Activated T-helper 1 cell treated with anti-CD3 and anti-CD28 coated beads, Interleukin-2, amount 50 U/mL, for 16 hours (primary cell): ENCODE data around the gene MDFI.

Experiments
- DNase-seq, 2 donors: peaks; one replicate each; pipeline ENCODE4 v3.0.0-alpha.2; 2020; ENCODE audit warnings: low read depth in 1 of 2, low spot score in 1 of 2

MDFI gene, protein sequence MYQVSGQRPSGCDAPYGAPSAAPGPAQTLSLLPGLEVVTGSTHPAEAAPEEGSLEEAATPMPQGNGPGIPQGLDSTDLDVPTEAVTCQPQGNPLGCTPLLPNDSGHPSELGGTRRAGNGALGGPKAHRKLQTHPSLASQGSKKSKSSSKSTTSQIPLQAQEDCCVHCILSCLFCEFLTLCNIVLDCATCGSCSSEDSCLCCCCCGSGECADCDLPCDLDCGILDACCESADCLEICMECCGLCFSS

GRCh38 chr6:41638002-41638934 lies at the start of gene MDFI:
Gene MDFI (plus strand): TSS chr6:41638468. CDS start chr6:41638750, 282 bp downstream.
- DNase-seq = no peak

DNA sequence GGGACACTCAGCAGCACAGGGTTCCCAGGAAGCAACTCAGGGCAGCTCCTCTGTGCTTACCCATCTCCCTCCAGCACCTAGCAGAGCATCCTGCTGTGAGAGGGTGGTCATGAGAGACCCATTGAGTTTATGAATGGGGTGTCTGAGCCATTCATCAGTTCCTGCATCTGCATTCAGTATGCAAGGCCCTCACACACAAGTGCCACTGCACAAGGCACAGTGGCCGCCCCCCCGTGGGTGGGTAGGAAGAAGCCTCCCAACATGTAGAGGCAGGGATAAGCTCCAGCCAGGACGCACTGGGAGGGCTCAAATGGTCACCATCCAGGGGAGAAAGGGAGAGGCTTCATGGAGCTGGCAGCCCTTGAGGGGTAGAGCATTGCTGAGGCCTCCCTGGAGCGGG lies 49.0 kb upstream of the MDFI start:
- no peak for DNase-seq

DNA sequence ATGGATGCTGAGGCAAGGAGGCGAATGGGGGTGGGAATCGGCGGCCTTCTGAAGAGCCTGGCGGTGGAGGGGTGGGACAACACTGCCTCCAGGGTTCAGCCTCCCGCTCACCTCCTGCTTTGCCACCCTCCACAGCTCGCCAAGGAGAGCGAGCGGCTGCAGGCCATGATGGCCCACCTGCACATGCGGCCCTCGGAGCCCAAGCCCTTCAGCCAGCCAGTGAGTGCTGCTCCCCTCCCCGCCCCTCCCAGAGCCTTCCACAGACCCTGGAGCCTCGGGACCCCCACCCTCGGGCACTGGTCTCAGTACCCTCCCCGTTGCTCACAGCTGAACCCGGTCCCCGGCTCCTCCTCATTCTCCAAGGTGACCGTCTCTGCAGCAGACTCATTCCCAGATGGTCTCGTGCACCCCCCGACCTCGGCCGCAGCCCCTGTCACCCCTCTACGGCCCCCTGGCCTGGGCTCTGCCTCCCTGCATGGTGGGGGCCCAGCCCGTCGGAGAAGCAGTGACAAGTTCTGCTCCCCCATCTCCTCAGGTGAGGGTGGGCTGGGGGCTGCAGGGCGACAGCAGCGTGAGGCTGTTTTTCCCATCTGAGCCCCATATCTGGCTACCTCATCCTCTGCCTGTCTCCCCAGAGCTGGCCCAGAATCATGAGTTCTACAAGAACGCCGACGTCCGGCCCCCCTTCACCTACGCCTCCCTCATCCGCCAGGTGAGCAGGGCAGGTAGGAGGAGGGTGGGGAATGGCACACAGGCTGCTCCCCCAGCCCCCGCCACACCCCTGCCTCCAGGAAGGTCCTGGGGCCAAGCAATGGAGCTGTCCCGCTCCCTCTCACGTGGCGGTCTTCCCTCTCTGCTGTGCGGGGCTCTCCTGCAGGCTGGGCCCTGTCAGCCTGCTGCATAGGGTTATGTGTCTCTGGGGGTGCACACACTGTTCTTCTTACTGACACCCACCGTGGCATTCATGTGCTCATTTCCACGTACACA lies 48.3 kb upstream of the MDFI start:
- no peak for DNase-seq

GRCh38 chr6:41591122-41591521 lies 47.1 kb upstream of the MDFI start:
- no peak for DNase-seq

DNA sequence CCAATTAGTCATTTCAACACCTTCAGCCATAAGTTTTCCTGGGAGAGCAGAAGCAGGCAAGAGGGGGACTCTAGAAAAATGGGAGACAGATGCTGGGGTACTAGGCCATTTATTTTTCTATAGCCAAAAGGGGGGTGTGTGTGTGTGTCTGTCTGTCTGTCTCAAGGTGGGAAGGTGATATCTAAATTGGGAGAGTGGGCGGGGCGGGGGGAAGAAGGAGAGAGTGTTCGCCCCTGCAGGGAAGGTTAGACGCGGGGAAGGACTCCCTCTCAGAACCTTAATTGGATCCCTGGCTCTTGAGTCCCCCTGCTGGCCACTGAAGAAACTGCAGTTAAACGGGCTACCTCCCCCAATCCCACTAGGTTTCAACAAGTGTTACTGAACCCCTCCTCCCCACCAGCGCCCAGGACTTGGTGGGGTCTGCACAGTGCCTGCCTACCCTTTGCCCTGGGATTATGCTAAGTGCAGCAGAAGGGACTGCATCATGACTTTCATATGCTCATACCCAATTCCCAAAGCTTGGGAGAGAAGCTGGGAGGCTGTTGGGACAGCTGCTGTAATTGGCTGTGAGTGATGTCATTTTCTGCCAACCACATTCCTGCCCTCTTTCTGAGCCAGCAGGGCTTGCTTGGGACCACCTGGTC lies 46.3 kb upstream of the MDFI start:
- peak; percentile 61 to 74 for DNase-seq

DNA sequence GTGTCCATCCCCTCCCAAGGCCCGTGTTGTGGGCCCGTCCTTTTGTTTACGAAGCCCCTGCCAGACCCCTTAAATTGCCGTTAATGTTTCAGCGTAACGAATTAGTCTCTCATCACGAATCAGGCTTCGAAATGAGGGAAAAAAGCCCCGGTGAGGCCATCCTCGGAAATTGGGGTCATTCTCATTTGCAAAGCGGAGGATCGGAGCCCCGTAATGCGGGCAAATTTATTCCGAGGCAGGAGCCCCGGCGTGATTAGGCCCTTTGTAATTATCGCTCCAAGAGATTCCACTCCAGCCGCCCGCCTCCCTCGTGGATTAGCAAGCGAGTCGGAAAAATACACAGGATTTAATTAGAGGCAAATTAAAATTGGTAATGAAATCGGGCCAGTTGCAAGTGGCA lies 44.9 kb upstream of the MDFI start:
- DNase-seq = no peak

DNA sequence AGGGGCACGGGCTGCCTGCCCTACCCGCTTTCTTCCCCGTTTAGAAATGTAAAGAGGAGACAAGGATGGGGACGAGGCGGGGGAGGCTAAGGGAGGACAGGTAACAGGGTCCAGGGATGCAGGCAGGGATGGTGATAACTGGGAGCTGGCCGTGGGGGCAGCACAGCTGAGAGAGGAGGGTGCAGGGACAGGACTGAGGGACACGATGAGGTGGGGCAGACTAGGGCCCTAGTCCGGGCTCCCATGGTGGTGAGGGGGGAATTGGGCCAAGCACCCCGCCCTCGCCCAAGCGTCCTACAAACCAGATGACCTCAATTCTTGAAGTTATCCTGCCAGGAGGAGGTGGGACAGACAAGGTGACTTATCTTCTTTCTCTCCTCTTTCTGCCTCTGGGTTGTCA lies 44.4 kb upstream of the MDFI start:
- no peak for DNase-seq

- no peak for DNase-seq
Measured at GRCh38 chr6:41594326-41594725, 43.9 kb upstream of the MDFI start.

- no peak for DNase-seq
Measured at GRCh38 chr6:41594766-41595165, 43.5 kb upstream of the MDFI start.

DNA sequence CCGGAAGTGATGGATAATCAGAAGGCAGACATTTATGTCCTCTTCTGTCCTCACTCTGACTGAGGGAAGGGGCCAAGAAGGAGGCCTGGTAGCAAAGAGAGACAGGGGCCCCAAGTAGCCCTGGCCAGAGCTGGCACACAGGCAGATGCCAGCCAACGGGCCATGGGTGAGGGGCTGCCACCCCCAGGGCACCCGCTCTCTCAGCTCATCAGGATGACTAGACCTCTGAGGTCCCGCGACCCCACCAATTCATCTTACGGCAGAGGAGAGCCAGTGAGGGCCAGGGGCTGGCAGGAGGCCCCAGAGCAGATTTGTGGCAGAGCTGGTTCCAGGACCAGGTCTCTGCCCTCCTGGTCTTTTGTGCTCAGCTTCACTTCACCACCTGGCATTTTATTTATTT lies 43.1 kb upstream of the MDFI start:
- no peak for DNase-seq

- DNase-seq = no peak
Measured at GRCh38 chr6:41596096-41596685, 42.1 kb upstream of the MDFI start.

GRCh38 chr6:41596807-41597206 lies 41.5 kb upstream of the MDFI start:
- DNase-seq = no peak

- no peak for DNase-seq
Measured at GRCh38 chr6:41597246-41598000, 40.8 kb upstream of the MDFI start.

DNA sequence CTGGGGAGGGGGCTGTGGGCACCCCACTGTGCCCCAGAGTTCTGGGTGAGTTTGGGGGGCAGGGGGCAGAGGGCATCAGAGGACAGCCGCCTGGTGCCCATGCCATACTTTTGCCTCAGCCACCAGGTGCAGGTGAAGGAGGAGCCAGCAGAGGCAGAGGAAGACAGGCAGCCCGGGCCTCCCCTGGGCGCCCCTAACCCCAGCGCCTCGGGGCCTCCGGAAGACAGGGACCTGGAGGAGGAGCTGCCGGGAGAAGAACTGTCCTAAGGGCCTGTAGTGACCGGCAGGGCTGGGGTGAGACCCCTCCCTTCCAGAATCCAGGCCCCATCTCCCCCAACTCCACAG lies 39.6 kb upstream of the MDFI start:
- no peak for DNase-seq

DNA sequence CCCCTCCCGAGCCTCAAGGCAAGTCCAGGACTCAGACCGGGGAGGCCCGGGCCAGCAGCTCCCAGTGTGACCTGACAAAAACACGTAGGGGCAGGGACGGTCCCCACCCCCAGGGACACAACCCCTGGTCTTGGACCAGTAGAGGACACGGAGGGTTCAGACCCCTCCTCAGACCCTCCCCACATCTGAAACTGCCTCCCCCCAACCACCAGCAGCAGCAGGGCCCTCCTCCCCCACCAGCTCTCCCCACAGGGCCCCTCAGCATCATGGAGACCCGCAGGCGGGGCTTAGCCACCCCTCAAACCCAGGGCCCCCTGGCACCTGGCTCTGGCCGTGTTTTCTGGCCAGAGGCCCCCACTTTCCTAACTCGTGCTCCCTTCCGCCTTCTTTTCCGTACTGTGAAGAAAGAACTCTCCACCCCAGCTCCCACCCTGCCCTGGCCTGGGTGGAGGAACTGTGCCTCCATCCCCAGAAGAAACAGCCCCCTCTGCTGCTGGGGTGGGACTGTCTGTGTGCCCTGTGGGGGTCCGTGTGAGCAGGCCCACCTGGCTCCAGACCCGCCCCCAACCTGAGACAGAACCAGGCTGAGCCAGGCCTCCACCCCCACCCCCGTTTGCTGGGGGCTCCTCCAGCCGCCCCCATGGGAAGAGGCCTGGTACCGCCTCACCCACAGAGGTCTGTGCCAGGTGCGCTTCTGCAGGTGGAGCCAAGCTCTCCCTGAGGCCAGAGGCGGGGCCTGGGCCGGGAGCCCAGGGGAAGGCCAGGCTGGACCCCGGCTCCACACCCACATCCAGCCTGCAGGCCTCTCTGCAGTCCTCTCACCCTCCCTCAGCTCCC lies 39.0 kb upstream of the MDFI start:
- no peak for DNase-seq

DNA sequence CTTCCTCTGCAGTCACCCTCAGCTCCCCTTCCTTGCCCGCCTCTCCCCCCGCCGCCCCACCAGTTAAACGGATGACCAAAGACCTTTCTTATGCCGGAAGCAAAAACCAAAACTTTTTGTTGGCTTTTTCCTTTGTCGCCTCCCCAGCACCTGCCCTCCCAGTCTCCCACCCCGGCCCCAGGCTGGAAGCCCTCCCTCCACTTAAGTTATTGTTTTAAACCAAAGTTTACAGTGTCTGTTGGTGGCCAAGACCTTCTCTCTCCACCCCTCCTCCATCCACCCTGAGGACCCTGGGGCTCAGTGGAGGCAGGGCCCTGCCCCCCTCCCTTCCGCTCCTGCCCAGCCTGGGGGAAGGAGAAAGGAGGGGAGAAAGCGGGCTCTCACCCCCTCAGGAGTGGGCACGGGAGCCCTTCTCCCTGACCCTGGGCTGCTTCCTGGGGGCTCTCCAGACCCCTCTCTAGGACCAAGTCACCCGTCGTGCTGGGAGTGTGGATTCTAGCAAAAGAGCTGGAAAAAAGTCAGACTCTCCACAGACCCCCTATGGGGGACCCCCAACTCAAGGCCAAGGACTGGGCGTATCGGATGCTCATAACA lies 38.3 kb upstream of the MDFI start:
- DNase-seq = no peak

DNA sequence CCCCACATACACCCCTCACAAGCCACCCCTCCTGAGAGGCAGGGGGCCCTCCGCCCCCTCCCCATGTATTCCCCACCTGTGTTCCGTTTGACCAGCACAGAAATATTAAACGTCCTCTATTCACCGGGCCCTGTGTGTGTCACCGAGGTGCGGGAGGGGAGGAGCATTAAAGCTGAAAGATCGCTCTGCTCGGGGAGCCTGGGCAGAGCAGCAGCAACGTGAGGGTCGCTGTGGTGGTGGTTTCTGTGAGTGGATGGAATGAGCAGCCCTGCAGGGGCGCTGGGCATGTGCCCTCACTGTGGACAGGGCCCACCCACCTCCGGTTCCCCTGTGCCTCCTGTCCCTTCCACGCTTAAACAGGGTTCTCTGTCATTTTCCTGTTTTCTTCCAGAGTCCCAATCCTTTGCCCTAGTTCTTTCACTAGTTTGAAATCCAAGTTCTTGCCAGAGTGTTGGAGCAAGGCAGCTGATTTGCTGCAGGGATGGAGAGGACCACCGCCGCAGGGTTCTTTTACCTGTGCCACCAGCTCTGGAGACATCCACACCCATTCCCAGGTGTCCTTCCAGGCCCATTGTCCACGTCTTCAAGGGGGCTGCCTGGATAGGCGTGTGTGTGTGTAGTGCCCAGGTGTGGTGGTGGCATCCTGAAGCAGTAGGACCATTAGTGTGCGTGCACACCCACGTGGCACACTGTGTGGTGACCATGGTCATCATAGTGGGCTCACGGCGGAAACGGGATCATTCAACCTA lies 37.6 kb upstream of the MDFI start:
- DNase-seq = no peak

DNA sequence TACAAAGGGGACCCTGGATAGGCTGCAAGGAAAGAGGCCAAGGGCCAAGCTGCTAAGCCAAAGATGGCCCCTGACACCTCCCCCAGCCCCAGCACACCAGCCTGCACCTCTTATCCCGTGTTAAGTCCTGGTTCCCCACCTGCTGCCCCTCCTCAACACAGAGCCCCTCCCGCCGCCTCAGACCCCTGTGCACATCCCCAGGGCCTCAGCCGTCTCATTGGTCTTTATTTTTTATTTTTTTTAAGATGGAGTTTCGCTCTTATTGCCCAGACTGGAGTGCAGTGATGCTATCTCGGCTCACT lies 37.1 kb upstream of the MDFI start:
- DNase-seq = no peak
